ENCODE results near the gene DET1.
"Not testable (repeated sequence)": the region's sequence is repeated elsewhere in the genome, so short reads cannot be mapped to it uniquely, and the experiment has no call there.

DET1 gene

DNA sequence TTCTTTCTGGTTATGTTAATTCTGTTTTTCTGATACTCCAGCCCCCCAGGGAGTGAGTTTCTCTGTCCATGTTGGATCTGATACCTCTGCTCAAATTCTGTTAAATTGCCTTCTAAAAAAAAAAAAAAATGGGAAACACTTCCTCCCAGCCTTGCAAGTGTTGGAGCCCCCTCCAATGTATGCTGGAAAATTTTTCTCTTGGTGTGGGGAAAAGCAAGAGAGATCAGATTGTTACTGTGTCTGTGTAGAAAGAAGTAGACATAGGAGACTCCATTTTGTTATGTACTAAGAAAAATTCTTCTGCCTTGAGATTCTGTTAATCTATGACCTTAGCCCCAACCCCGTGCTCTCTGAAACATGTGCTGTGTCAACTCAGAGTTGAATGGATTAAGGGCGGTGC lies 6.1 kb downstream of the DET1 start:
- DNase-seq, result not testable (repeated sequence)

DNA sequence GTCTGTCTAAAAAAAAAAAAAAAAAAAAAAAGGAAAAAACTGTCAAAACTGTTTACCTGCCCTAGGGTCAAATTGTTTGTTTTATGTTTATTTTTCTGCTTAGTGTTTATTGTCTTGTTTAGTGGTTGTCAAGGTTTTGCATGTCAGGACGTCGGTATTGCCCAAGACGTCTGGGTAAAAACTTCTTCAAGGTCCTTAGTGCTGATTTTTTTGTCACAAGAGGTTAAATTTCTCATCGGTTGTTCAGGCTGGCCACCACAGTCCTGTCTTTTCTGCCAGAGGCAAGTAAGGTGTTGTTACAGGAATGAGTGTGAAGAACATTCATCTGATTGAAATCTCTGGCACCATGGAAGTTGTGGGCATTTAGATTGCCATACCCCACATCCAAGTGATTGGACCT lies 7.0 kb downstream of the DET1 start:
- no peak for DNase-seq

DNA sequence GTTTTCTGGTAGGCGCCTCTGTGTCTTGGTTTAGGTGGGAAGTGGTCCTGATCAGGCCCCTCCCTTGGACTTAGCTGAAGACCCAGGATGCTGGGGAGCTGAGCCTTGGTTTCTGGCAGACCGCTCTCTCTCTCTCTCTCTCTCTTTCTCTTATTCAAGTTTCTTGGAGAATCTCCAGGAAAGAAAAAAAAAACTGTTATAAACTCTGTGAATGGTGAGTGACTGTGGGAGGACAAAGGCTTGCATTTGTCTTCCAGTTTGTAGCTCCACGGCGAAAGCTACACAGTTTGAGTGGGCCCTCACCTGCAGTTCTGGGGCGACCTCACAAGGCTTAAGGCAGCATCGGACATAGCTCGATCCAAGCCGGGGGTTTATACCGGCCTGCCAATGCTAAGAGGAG lies 7.5 kb downstream of the DET1 start:
- DNase-seq, result no peak

DNA sequence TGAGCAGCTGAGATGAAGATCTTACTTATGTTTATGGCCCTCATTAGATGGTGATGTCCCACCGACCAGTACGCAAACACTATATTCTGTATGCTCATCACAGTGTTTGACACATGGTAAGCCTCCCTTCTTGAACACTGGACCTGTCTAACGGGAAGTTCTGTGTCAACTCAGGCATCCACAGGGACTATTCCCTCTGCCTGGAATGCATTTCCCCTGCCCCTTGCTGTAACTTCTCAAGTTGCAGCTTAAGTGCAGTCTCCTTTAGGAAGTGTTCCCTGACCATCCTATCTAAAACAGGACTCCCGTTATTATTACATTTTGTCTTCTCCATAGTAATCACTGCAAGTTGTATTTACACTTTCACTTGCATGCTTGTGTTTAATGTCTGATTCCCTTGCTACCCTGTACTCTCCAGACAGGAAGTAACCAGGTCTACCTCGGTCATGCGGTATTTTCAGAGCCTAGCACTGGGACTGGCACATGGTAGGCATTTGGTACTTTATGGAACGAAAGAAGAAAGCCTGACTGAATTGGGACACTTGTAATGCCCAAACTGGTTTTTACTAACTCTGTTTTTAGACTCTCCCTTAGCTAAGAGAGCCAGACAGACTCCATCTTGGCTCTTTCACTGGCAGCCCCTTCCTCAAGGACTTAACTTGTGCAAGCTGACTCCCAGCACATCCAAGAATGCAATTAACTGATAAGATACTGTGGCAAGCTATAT lies 8.7 kb downstream of the DET1 start:
- no peak for DNase-seq

DNA sequence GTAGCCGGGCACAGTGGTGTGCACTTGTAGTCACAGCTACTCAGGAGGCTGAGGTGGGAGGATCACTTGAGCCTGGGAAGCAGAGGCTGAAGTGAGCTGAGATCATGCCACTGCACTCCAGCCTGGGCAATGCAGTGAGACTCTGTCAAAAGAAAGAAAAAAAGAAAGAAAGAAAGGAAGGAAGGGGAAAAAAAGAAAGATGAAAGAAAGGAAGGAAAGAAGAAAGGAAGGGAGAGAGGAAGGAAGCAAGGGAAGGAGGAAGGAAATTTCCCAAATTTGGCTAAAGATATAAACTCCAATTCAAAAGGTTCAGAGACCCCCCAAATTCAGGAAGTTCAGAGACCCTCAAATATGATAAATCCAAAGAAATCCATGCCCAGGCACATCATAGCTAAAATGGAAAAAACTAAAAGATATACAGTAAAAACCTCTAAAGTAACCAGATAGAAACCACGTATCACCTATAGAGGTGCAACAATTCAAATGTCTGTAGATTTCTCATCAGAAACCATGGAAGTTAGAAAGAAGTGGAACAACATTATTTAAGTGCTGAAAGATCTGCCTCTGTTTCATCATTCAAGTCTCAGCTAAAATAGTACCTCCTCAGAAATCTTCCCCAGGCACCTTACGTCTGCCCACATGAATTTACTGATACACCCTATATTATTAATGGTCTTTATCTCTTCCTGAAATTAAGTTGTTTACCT lies 10.7 kb downstream of the DET1 start:
- no peak for DNase-seq

DNA sequence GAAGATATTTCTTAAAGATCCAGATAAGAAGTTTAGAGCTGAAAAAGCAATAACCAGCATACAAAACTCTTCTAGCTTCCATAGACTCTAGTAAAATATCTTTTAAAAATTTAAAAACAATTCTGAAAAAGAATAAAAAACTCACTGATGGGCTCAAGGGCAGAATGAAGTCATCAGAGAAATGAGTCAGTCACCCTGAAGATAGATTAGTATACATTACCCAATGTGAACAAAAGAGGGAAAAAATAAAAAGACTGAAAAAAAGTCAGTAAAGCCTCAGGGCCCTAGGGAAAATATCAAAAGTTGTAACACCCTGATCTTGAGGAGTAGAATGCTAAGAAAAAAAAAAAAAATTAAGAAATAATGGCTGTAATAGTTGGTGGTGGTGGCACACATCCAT lies 11.4 kb downstream of the DET1 start:
- DNase-seq, result no peak

DNA sequence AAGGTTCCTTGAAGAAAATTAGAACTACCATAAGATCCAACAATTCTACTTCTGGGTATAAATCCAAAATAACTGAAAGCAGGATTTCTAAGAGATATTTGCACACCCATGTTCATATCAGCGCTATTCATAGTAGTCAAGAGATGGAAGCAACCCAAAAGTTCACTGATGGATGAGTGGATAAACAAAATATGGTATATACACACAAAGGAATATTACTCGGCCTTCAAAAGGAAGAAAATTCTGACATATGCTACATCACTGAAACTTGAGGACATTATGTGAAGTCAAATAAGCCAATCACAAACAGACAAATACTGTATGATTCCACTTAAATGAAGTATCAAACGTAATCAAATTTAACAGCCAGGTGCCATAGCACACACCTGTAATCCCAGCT lies 13.1 kb downstream of the DET1 start:
- DNase-seq, result no peak

DNA sequence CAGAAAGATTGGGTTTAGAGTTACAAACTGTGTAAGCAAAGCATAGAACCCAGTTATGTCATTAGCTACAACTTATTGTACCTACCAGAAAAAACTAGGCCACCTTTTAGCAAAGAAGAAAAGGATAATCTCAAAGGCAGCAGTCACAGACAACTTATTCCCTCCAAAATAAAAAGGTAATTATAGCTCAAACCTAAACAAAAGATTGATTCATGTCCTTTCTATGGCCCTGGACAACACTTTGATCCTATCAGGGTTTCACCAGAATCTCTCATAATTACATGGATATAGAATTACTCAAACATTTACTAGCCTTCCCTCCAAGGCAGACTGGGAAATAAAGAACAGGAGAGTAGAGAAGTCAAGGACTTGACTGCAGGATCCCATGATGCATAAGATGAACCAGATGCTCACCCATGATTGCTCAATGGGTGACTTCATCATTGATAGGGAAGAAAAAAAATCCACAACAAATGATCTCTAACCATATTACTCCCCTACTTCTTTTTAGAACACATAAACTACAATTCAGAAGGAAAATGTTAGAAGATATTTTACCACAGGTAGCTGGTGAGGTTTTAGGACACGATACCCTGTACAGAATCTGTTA lies 17.4 kb downstream of the DET1 start:
- no peak for DNase-seq

DNA sequence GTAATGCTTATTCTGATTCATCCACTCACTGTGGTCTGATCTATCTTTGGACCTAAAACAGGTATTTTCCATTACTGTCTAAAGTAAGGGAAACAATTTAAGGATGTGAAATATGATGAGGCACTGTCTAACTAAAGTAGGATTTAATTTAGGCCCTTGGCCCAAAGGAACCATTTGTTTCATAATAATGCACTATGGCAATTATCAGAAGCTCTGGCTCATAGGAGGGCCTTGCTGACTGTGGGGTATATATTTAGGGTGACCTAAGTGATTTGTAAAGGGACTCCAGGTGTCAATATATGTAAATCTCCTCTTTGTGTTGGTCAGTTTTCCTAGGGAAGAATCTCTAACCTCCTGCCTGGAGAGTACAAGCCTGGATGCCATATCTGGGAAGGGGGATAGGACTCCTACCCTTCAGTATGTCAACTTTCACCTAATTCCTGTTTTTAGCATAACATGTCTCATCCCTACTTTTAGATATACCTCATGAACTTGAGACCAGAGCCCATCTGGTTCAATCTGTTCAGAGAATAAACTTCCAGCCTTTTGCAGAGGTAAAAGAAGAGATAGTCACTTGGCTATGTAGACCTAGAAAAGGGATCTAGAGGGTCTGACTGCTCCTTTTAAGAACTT lies 20.1 kb downstream of the DET1 start:
- no peak for DNase-seq

DNA sequence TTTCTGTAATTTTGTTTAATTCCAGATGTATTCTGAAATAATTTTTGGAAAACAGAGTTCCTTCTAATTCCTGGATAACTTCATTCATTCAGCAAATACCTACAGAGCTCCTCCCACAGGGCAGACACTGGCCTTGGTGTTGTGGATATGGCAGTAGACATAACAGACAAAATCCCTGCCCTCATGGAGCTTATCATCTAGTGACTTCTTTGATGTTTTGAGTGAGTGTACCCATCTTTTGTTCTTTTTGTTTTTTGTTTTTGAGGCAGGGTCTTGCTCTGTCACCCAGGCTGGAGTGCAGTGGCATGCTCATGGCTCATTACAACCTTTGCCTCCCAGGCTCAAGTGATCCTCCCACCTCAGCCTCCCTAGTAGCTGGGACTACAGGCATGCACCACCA lies 21.1 kb downstream of the DET1 start:
- DNase-seq, result no peak

DNA sequence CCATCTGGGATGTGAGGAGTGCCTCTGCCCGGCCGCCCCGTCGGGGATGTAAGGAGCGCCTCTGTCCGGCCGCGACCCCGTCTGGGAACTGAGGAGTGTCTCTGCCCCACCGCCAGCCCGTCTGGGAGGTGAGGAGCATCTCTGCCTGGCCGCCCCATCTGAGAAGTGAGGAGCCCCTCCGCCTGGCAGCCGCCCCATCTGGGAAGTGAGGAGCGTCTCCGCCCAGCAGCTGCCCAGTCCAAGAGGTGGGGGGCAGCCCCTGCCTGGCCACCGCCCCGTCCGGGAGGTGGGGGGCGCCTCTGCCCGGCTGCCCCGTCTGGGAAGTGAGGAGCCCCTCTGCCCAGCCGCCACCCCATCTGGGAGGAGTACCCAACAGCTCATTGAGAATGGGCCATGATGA lies 22.4 kb downstream of the DET1 start:
- not testable (repeated sequence) for DNase-seq

DNA sequence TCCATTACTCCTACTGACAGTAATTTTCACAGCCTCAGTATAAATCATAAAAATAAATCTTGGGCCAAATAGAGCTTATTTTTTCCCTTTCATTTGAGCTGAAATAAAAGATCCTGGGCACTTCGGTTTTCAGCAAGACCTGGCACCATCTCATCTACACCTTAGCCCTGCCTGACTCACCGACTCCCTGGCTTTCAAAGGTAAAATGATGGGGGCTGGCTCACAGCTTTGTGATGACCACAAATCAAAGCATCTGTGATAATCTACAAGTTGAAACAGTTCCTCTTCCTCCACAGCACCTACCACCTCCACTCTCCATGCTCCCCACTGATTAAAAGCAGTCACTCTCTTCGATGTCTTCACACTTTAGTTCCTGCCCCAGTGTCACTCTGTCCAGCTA lies 27.6 kb downstream of the DET1 start:
- DNase-seq, result no peak

DNA sequence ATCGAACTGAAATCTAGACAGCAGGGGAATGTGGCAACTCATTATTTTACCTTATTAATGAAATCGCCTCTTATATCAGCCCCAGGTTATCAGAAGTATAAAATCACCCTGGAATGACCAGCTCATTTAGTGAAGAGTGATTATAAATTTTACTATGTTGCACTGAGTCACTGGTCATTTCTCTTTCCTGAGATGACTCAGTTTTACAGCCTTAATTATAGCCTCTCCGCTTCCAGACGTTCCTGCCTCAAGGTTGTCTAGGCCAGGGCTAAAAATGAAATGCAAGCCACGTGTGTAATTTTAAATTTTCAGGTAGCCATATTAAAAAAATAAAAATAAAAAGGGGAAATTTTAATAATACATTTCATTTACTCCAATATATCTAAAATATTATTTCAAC lies 33.3 kb downstream of the DET1 start:
- no peak for DNase-seq

DNA sequence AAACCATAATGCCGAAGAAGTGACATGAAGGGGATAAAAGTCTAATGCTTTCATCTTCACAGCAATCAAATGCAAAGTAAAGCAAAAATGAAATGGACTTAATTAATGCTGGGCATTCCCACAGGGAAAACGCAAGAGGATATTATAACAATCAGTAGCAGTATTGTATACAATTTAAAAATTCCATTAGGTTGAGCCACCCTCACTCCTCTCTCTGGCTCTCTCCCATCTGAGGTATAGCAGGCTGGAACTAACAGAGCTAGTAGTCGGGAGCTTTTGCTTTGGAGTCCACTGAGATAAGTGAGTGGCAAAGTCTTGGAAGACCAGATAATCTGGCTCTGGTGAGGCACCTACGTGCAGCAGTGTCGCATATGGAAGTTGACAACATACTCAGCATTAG lies 33.9 kb downstream of the DET1 start:
- no peak for DNase-seq

DNA sequence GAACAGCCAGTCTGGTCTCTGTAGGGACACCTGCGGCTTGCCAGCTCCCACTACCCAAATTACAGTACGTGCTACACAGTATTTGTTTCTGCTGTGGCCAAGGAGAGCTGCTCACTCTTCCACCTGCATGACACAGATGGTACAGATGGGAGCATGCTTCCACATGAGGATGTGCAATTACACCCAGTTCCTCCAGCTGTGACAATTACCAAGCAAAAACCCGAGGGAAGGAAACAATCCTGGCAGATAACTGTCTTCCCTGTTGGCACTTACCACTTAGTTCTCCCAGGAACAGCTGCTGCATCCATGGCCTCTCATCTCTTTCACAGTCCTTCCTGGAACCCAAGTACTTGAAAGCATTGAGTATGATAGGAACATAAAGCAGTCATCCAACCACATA lies 34.4 kb downstream of the DET1 start:
- DNase-seq, result no peak

DNA sequence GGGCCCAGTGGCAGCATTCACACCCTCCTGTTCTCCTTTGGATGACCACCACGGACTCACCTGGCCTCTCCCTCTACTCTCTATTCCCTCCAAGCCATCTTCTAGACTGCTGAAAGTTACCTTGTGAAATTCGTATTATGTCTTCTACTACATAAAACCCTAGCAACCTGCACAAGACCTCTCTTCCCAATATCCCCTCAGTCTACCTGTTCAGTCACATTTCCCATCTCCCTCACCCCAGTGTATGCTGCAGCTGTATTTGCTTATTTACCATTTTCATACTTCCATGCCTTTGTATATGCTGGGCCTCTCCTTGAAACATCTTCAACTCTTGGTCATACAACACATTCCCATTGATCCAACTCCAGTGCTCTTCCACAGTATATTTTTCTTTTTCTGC lies 35.3 kb downstream of the DET1 start:
- no peak for DNase-seq

DNA sequence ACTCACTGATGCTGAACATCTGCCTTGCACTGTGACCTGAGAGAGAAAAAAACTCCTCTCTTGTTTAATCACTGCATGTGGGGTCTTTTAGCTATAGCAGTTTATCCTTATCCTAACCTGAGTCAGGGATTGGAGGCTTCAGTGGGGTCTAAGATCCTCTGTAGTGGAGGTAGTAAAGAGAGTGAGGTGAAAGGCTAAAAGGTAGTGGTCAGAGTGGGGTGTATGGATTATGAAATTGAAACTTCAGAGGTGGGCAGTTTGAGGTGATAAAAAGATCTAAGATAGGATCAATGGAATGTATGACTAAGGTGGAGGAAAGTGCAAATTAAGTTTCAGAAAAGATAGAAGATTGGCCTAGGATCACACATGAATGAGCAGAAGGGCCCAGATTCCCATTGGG lies 36.5 kb downstream of the DET1 start:
- DNase-seq, result no peak

DNA sequence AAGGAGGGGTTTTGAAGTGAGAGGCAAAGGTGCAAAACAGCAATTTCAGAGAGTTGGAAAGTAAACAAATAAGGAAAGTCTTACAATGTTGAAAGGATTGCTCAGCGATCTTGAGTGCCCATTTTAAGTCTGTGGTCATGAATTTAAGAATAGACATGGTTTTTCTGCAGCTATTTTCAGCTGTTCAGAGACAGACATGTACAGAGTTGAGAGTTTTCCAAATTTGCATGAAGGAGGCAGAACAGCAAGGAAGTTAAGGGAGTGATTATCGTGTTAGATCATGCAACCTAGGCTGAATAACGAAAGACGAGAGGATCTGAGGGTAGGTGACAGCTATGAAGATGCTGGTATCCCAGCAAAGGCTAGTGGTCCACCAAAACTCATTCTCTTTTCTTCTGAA lies 37.2 kb downstream of the DET1 start:
- DNase-seq, result no peak

DNA sequence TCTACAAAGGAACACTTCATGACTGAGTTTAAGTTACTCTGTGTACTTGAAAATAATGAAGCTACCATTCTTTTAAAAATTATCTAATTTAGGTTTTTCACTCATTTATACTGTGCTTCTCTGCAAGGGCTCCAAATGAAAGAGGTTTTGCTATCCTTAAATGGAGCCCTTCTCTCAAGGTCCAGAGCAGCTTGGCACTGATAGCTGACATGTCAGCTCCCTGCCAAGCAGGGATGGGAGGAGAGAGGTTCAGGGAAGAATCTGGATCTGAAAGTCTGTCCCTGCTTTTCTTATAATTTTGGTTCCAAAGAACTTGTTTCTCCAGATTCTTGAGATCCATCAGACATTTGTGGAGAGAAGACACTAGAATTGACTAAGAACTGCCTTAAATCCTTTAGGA lies 39.9 kb downstream of the DET1 start:
- no peak for DNase-seq

DNA sequence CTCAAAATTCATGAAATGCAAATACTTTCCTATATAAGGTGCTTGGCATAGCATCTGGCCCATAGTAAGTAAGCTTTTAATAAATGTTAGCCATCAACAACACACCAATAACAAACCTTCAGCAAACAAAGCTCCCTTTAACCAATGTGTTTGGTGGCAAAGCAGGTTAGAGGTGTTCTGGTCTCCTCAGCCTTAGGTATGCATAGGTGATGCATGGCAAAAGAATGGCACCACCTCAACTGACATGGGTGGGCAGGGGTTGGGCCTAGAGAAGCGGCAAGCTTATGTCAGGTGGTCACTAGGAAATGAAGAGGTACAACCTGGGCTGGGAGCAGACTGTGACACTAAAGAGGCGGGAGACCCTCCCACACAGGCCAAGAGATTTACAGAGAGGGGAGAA lies 40.8 kb downstream of the DET1 start:
- no peak for DNase-seq

DNA sequence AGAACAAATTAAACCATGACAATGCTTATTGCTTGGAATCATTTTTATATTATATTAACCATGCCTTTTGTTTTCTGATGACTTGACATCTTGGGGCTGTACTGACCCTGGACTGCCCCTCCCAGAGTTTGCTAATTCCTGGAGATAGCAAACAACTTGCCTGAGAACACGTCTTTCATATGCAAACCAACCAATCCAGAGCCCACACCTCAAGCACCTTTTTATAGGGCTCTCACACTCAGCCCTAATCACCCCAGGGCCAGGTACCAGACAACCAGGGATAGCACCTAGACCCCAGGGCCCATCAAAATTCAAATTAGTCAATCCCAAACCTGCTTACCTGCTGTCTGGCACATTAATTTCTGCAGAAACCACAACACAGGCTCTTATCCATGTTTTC lies 42.0 kb downstream of the DET1 start:
- no peak for DNase-seq

DNA sequence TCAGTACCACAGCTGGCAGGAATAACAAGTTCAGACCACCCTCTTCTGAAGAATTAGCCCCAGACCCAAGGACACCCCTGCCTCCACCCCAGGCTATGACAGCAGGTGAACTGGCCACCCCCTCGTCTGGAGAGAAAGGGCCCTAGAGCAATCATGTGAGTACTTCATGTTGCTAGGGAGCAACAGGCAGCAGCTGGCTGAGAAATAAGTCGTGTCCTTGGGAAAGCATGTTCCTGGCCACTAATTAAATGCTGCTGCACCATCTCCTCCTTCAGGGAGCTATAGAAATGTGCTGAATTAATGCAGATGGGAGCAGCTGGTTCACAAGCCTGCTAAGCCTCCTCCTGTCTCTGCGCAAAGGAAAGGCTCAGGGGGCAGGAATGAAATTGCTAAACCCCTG lies 47.5 kb downstream of the DET1 start:
- DNase-seq, result no peak

DNA sequence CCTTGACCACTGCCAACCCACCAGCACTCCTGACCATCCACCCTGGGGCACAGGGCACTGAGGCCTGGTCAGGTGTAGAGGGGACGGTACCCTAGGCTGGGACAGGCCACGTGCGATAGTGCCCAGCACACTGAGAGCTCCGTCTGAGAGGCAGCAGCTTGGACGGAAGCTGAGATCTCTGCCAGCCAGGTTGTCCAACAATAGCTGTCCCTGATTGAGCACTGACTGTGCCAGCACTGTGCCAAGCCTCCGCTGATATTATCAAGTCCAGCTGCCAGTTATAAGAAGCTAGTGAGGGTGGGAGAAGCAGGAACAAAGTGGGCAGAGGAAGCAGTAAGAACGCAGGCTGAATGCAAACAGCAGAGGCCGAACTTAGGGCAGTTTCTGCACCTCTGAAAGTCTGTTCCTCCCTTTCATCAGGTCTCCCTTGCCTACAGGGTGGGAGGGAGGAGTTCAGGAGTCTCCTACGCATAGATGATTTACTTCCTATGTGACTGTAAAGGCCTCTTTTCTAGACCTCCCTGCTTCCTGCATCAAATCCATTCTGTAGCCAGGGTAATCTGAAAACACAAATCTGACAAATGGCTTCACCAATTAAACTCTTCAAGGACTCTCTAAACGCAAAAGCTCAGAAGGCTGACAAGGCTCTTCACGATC lies 49.2 kb downstream of the DET1 start:
- no peak for DNase-seq

All from effector CD4-positive, alpha-beta T cell (primary cell).